Epidermal melanocyte (primary cell): Measurements from ENCODE around the gene SLC24A4.
"Not testable (repeated sequence)": the region's sequence is repeated elsewhere in the genome, so short reads cannot be mapped to it uniquely, and the experiment has no call there.

Experiments used
- DNase-seq: peaks from one replicate; pipeline ENCODE4 v3.0.0; 2011; ENCODE audit warnings: low spot score; ENCODE audit not compliant: insufficient read length

The SLC24A4 gene

GRCh38 chr14:92402500-92402899, 79.5 kb downstream of the SLC24A4 start:
- not testable (repeated sequence) for DNase-seq

- DNase-seq: no peak
Observed at GRCh38 chr14:92404018-92404417, 81.1 kb downstream of the SLC24A4 start.

- no peak for DNase-seq
Observed at GRCh38 chr14:92404421-92404820, 81.5 kb downstream of the SLC24A4 start.

- DNase-seq: no peak
Observed at GRCh38 chr14:92404938-92405337, 82.0 kb downstream of the SLC24A4 start.

GRCh38 chr14:92407410-92407809, 84.4 kb downstream of the SLC24A4 start:
- no peak for DNase-seq

- DNase-seq: no peak
Observed at GRCh38 chr14:92409043-92409442, 86.1 kb downstream of the SLC24A4 start.

- no peak for DNase-seq
Observed at GRCh38 chr14:92411135-92411534, 88.2 kb downstream of the SLC24A4 start.

- no peak for DNase-seq
Observed at GRCh38 chr14:92411941-92412340, 89.0 kb downstream of the SLC24A4 start.

GRCh38 chr14:92412912-92413311, 89.9 kb downstream of the SLC24A4 start:
- DNase-seq: no peak

GRCh38 chr14:92413379-92413778, 90.4 kb downstream of the SLC24A4 start:
- DNase-seq: no peak

- DNase-seq: no peak
Observed at GRCh38 chr14:92414690-92415445, 91.9 kb downstream of the SLC24A4 start.

- DNase-seq: no peak
Observed at GRCh38 chr14:92415969-92416368, 93.0 kb downstream of the SLC24A4 start.

GRCh38 chr14:92416544-92416943, 93.6 kb downstream of the SLC24A4 start:
- no peak for DNase-seq

GRCh38 chr14:92417759-92418158, 94.8 kb downstream of the SLC24A4 start:
- no peak for DNase-seq

- no peak for DNase-seq
Observed at GRCh38 chr14:92421751-92422150, 98.8 kb downstream of the SLC24A4 start.

GRCh38 chr14:92425101-92425500, 102.1 kb downstream of the SLC24A4 start:
- no peak for DNase-seq

- no peak for DNase-seq
Observed at GRCh38 chr14:92426237-92426636, 103.3 kb downstream of the SLC24A4 start.

- DNase-seq: no peak
Observed at GRCh38 chr14:92427096-92427495, 104.1 kb downstream of the SLC24A4 start.

- no peak for DNase-seq
Observed at GRCh38 chr14:92430686-92431085, 107.7 kb downstream of the SLC24A4 start.

- no peak for DNase-seq
Observed at GRCh38 chr14:92431199-92431725, 108.3 kb downstream of the SLC24A4 start.

- no peak for DNase-seq
Observed at GRCh38 chr14:92433407-92433806, 110.4 kb downstream of the SLC24A4 start.

- DNase-seq: no peak
Observed at GRCh38 chr14:92435154-92435553, 112.2 kb downstream of the SLC24A4 start.

- DNase-seq: no peak
Observed at GRCh38 chr14:92436115-92436776, 113.3 kb downstream of the SLC24A4 start.
